Measurements from ENCODE around the gene RBM23. TPM values are rescaled to one million over a fixed set of nuclear protein-coding genes. Genes with fewer than 3 reads are reported as not detected.

Gene RBM23
- total and polyA plus RNA-seq, 2 of the 8 experiments (the other 6 are each of a cell fraction or from before 2014, with no cell fraction given) = 41.2 to 43.3 TPM

DNA sequence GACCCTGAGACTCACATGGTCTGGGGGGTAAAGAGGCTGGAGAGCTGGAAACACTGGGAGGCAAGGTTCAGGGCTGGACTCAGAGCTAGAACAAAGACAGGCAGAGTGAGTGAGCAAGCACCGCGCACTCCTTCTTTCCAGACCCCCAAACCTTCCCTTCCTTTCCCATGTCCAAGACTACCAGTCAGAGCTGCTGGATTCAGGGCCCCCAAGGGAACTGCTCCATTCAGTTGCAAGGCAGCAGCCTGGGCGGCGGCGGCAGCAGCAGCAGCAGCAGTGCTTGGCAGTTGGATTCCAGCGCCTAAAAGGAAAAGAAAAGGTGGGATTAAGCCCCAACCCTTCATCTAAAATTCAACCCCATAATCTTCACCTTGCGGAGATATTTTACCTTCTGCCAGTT, 17.1 kb downstream of the RBM23 start (continued):
- TF ChIP-seq HDAC2 (IDR thresholded peaks at IDR 0.05; ENCODE audit: borderline replicate concordance in 1 of 2, low read depth in 2 of 2, low read length in 2 of 2) (no peak), GTF2F1 (IDR thresholded peaks at IDR 0.05; ENCODE audit: borderline replicate concordance, low read depth, low read length) (no peak)
